GM12878 (cell line): ENCODE results near the gene FAR2. TPM values are rescaled to one million over a fixed set of nuclear protein-coding genes. Genes with fewer than 3 reads are reported as not detected.

Experiments used
- ATAC-seq: fragments of 200-7000 bp; cut with Tn5 transposase; 3 replicates; pipeline ENCODE4 v1.9.1; 2020; ENCODE audit warnings: mild to moderate bottlenecking, moderate library complexity
- BruUV-seq: library from RNA; stranded (reverse); fragments of 400-500 nt; replicated peaks from 2 replicates; lab custom pipeline; 2021; lab: Mats Ljungman, UMichigan
- CTCF ChIA-PET: fragments of 300-600 bp; sonication (Branson Sonifier 250); formaldehyde crosslinking; extraction: SDS; loops from one replicate; lab custom pipeline; 2021; ENCODE audit warnings: inconsistent platforms; lab: Yijun Ruan, JAX
- POLR2A ChIA-PET: fragments of 350-600 bp; formaldehyde crosslinking; extraction: SDS; loops from one replicate; lab custom pipeline; 2021; ENCODE audit warnings: inconsistent platforms; lab: Charles Lee
- RAD21 ChIA-PET: fragments of 300-600 bp; sonication (Branson Sonifier 250); formaldehyde crosslinking; loops from one replicate; lab custom pipeline; 2023; ENCODE audit warnings: antibody characterized with exemption; ENCODE audit not compliant: unreplicated experiment; lab: Charles Lee
- SMC1A ChIA-PET: fragments of 300-600 bp; sonication (Branson Sonifier 250); formaldehyde crosslinking; loops from one replicate; lab custom pipeline; 2023; ENCODE audit not compliant: unreplicated experiment, uncharacterized antibody; lab: Charles Lee
- DNase-seq: peaks from one replicate; pipeline ENCODE4 v3.0.0-alpha.2; 2011; ENCODE audit warnings: low read depth, low spot score
- FAIRE-seq: peaks from 3 replicates; lab custom pipeline; 2011; peaks lifted over from hg19 to GRCh38; lab: Jason Lieb, UNC
- H2AFZ ChIP-seq: 2 replicates; pipeline ENCODE4 v1.6.0; 2011; ENCODE audit warnings: low read depth, low read length, control low read depth; ENCODE audit not compliant: control insufficient read depth
- H3K27ac ChIP-seq: 2 replicates; pipeline ENCODE4 v1.5.1; 2011; ENCODE audit warnings: control low read depth; ENCODE audit not compliant: control insufficient read depth, insufficient read depth
- H3K27me3 ChIP-seq, 2 experiments: replicated peaks in 1 of 2; 2 replicates each; pipeline versions ENCODE4 v1.6.0 to v1.6.1; 2011; ENCODE audit warnings: low read length in 1 of 2; ENCODE audit not compliant: control insufficient read depth in 2 of 2, insufficient read depth in 2 of 2
- H3K36me3 ChIP-seq, 2 experiments: 2 replicates each; pipeline ENCODE4 v1.5.1; 2011; ENCODE audit warnings: low read length in 1 of 2; ENCODE audit not compliant: control insufficient read depth in 2 of 2, insufficient read depth in 2 of 2
- H3K4me1 ChIP-seq: 2 replicates; pipeline ENCODE4 v1.6.1; 2011; ENCODE audit warnings: mild to moderate bottlenecking, low read length, moderate library complexity, mixed read lengths; ENCODE audit not compliant: control insufficient read depth, insufficient read depth
- H3K4me2 ChIP-seq: 2 replicates; pipeline ENCODE4 v1.6.0; 2011; ENCODE audit warnings: control low read depth; ENCODE audit not compliant: control insufficient read depth, insufficient read depth
- H3K4me3 ChIP-seq: fragments of 200-600 bp; sonication (generic); 2 replicates; pipeline ENCODE4 v1.5.1; 2016
- H3K79me2 ChIP-seq: 2 replicates; pipeline ENCODE4 v1.6.0; 2011; ENCODE audit warnings: low read length; ENCODE audit not compliant: control insufficient read depth, insufficient read depth
- H3K9ac ChIP-seq: 2 replicates; pipeline ENCODE4 v1.8.0; 2011; ENCODE audit warnings: low read length, control low read depth, mixed read lengths; ENCODE audit not compliant: control insufficient read depth, insufficient read depth
- H3K9me3 ChIP-seq: replicated peaks from 3 replicates; pipeline ENCODE4 v1.5.1; 2011; ENCODE audit warnings: mild to moderate bottlenecking, low read length; ENCODE audit not compliant: control insufficient read depth, insufficient read depth
- H4K20me1 ChIP-seq: 2 replicates; pipeline ENCODE4 v1.6.0; 2011; ENCODE audit not compliant: control insufficient read depth, insufficient read depth
- ATF2 ChIP-seq: IDR thresholded peaks from 2 replicates; pipeline ENCODE4 v1.6.1; 2012; ENCODE audit warnings: low read length, inconsistent platforms
- BRCA1 ChIP-seq: IDR thresholded peaks from 2 replicates; pipeline ENCODE4 v1.6.1; 2011; ENCODE audit warnings: low read depth, low read length, improper control_type of control experiment
- CBFB ChIP-seq: IDR thresholded peaks from 2 replicates; pipeline ENCODE4 v1.6.1; 2016; ENCODE audit warnings: antibody characterized with exemption, low read depth
- CBX3 ChIP-seq: fragments of 200-600 bp; sonication (generic); IDR thresholded peaks from 2 replicates; pipeline ENCODE4 v1.6.1; 2016; ENCODE audit warnings: low read depth, borderline replicate concordance
- CREB1 ChIP-seq: IDR thresholded peaks from 2 replicates; pipeline ENCODE4 v1.6.1; 2012; ENCODE audit warnings: low read depth, mild to moderate bottlenecking, inconsistent platforms
- CTCF ChIP-seq, 3 experiments: IDR thresholded peaks in 2 of 3; conservative IDR thresholded peaks in 1 of 3; 2 replicates each; pipeline ENCODE4 v1.5.1; 2011; ENCODE audit warnings: low read depth in 3 of 3, low read length in 3 of 3, mild to moderate bottlenecking in 3 of 3, control low read depth in 2 of 3, moderate library complexity in 2 of 3, inconsistent platforms in 1 of 3, mixed read lengths in 1 of 3; ENCODE audit not compliant: control insufficient read depth in 2 of 3, insufficient read depth in 1 of 3; ENCODE audit errors: extremely low read depth in 1 of 3
- EED ChIP-seq: sonication (generic); IDR thresholded peaks from 2 replicates; pipeline ENCODE4 v1.6.1; 2016; ENCODE audit warnings: antibody characterized with exemption, low read depth
- GATAD2B ChIP-seq: fragments of 450-650 bp; conservative IDR thresholded peaks from 2 replicates; pipeline ENCODE4 v1.6.1; 2017; ENCODE audit warnings: low read depth, mild to moderate bottlenecking, moderate library complexity
- MXI1 ChIP-seq: fragments of 150-350 bp; IDR thresholded peaks from 2 replicates; pipeline ENCODE4 v1.6.1; 2011; ENCODE audit warnings: low read depth, mild to moderate bottlenecking, inconsistent platforms, low read length, improper control_type of control experiment
- MYC ChIP-seq: IDR thresholded peaks from 2 replicates; pipeline ENCODE4 v1.6.1; 2011; ENCODE audit warnings: mild to moderate bottlenecking, low read length, moderate library complexity, inconsistent platforms; ENCODE audit not compliant: insufficient read depth, insufficient replicate concordance, insufficient read length, severe bottlenecking
- RCOR1 ChIP-seq: conservative IDR thresholded peaks from 2 replicates; pipeline ENCODE4 v1.6.1; 2012; ENCODE audit warnings: low read depth, low read length, improper control_type of control experiment
- SP1 ChIP-seq: IDR thresholded peaks from one replicate; pipeline ENCODE4 v1.6.1; 2011; ENCODE audit warnings: low read depth, low read length
- ZBED1 ChIP-seq: IDR thresholded peaks from 2 replicates; pipeline ENCODE4 v1.6.1; 2016; ENCODE audit warnings: borderline replicate concordance
- ZNF622 ChIP-seq: fragments of 450-650 bp; IDR thresholded peaks from 2 replicates; pipeline ENCODE4 v1.6.1; 2017; ENCODE audit warnings: mild to moderate bottlenecking, inconsistent platforms
- in situ Hi-C: fragments of 300-500 bp; cut with MboI; formaldehyde crosslinking; loops from 9 replicates; pipeline ENCODE4 v1.14.3; 2018; ENCODE audit warnings: mixed read lengths
- intact Hi-C: fragments of 100-400 bp; cut with micrococcal nuclease; formaldehyde crosslinking; loops from one replicate; pipeline ENCODE4 v1.14.2; 2022; ENCODE audit not compliant: unreplicated experiment
- polyA plus RNA-seq, 11 experiments: library from polyadenylated mRNA; depleted of rRNA in 4 of 11; unstranded in 6 of 11; stranded (reverse) in 5 of 11; fragments of >200 nt; fragmentation: Nextera tagmentation in 4 of 11; fragmentation: Illumina TruSeq in 1 of 11; extraction: Ambion mirVana in 4 of 11; extraction: Trizol in 1 of 11; gene quantifications; 1 replicate in 1 of 11; 2 replicates in 10 of 11; pipeline versions ENCODE4 v1.2.1 to v1.2.3, GENCODE V29; 2011 to 2016; ENCODE audit warnings: inconsistent platforms in 2 of 11, missing spikeins in 2 of 11, low read depth in 1 of 11
- total RNA-seq, 4 experiments: library from RNA; depleted of rRNA in 3 of 4; stranded (reverse); fragments of >200 nt in 3 of 4; fragmentation: Illumina TruSeq in 1 of 4; extraction: Trizol in 1 of 4; gene quantifications; 2 replicates each; pipeline versions ENCODE4 v1.2.1 to v1.2.3, GENCODE V29; 2013 to 2021
- TF ChIP-seq, protein P1 (sequence below): IDR thresholded peaks from 2 replicates; pipeline ENCODE4 v1.6.1; 2011; ENCODE audit warnings: mild to moderate bottlenecking, low read depth, low read length, moderate library complexity; ENCODE audit not compliant: insufficient replicate concordance
- TF ChIP-seq, protein P2 (sequence below): fragments of 450-650 bp; IDR thresholded peaks from 2 replicates; pipeline ENCODE4 v1.6.1; 2018; ENCODE audit warnings: mild to moderate bottlenecking, low read depth, moderate library complexity; ENCODE audit not compliant: partially characterized antibody

FAR2 gene
- total and polyA plus RNA-seq, 10 of the 15 experiments (the other 5 are each of a cell fraction or from before 2014, with no cell fraction given), result 0.50 to 1.1 (median 0.65) TPM

DNA sequence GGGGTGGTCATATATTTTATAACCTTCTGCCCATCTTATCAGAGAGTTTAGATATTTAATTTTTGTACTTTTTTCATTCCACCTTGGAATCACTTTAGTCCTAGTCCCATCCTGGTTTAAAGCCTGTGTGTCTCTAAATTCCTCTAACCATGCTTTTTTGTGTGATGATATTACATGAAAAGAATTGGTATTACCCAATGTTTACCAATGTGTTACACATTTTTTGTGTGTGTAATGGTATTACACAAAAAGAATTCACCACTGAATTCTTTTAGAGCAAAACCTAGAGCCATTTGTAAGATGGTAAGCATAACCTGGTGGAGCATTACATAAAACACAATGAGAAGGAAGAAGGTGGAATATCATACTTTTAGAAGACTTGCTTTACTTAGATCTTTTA lies 77.5 kb downstream of the FAR2 start:
- intact Hi-C loops, result no loop called here

More for the DNA sequence above, 77.5 kb downstream of the FAR2 start:
- FAIRE-seq (no peak), ATAC-seq (no peak), DNase-seq (no peak)
- ChIA-PET RAD21 (no interaction called here), CTCF (no interaction called here)
- H3K4me3 ChIP-seq, result no peak overlapping the region
- no TSS peak for BruUV-seq
- H3K36me3 ChIP-seq, result no peaks in the 10 kb centered on the region
- H4K20me1 ChIP-seq, result no peaks in the 10 kb centered on the region
- in situ Hi-C loops, result no loop called here
- H3K9ac ChIP-seq, result no peak overlapping the region
- H3K27me3 ChIP-seq, result no peaks in the 10 kb centered on the region; a peak in 1 of 4 replicates
- H3K79me2 ChIP-seq, result no peaks in the 10 kb centered on the region
- TF ChIP-seq ZNF622, result no peak
- TF ChIP-seq CREB1, result no peak
- no peak for TF ChIP-seq MYC
- no peak for TF ChIP-seq ATF2
- no peak for TF ChIP-seq ZBED1
- TF ChIP-seq GATAD2B, result no peak
- TF ChIP-seq, protein P1, sequence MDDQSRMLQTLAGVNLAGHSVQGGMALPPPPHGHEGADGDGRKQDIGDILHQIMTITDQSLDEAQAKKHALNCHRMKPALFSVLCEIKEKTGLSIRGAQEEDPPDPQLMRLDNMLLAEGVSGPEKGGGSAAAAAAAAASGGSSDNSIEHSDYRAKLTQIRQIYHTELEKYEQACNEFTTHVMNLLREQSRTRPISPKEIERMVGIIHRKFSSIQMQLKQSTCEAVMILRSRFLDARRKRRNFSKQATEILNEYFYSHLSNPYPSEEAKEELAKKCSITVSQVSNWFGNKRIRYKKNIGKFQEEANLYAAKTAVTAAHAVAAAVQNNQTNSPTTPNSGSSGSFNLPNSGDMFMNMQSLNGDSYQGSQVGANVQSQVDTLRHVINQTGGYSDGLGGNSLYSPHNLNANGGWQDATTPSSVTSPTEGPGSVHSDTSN, result no peak
- TF ChIP-seq CBX3, result no peak
- TF ChIP-seq, protein P2, sequence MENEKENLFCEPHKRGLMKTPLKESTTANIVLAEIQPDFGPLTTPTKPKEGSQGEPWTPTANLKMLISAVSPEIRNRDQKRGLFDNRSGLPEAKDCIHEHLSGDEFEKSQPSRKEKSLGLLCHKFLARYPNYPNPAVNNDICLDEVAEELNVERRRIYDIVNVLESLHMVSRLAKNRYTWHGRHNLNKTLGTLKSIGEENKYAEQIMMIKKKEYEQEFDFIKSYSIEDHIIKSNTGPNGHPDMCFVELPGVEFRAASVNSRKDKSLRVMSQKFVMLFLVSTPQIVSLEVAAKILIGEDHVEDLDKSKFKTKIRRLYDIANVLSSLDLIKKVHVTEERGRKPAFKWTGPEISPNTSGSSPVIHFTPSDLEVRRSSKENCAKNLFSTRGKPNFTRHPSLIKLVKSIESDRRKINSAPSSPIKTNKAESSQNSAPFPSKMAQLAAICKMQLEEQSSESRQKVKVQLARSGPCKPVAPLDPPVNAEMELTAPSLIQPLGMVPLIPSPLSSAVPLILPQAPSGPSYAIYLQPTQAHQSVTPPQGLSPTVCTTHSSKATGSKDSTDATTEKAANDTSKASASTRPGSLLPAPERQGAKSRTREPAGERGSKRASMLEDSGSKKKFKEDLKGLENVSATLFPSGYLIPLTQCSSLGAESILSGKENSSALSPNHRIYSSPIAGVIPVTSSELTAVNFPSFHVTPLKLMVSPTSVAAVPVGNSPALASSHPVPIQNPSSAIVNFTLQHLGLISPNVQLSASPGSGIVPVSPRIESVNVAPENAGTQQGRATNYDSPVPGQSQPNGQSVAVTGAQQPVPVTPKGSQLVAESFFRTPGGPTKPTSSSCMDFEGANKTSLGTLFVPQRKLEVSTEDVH, result no peak
- no peak for TF ChIP-seq BRCA1
- TF ChIP-seq RCOR1, result no peak
- no peak for TF ChIP-seq CBFB
- TF ChIP-seq SP1, result no peak
- no peak for TF ChIP-seq MXI1
- no peak for TF ChIP-seq EED
- no peak for TF ChIP-seq CTCF (IDR thresholded peaks at IDR 0.05 in 2 of 3, conservative IDR thresholded peaks at IDR 0.05 in 1 of 3; ENCODE audit: control insufficient read depth in 2 of 3, extremely low read depth in 1 of 3, insufficient read depth in 1 of 3, low read depth in 3 of 3, low read length in 3 of 3)
- TF ChIP-seq, all 136 proteins: peak for 0
- H3K27ac ChIP-seq, result no peak overlapping the region
- ChIA-PET SMC1A (no interaction called here), POLR2A (no interaction called here)
- H2AFZ ChIP-seq, result no peak overlapping the region
- H3K4me1 ChIP-seq, result no peaks in the 10 kb centered on the region
- H3K4me2 ChIP-seq, result no peak overlapping the region
- H3K9me3 ChIP-seq, result no peaks in the 10 kb centered on the region
